Measurements from ENCODE around the gene SVIL.
A peak's percentile ranks its signal among the peaks of the same experiment; 100 is the strongest.

Gene SVIL

GRCh38 chr10:29634764-29635625 lies at the start of gene SVIL:
SVIL (minus strand) TSS chr10:29634971; CDS start chr10:29555058, 79,913 bp downstream.
- no peak for DNase-seq

DNA sequence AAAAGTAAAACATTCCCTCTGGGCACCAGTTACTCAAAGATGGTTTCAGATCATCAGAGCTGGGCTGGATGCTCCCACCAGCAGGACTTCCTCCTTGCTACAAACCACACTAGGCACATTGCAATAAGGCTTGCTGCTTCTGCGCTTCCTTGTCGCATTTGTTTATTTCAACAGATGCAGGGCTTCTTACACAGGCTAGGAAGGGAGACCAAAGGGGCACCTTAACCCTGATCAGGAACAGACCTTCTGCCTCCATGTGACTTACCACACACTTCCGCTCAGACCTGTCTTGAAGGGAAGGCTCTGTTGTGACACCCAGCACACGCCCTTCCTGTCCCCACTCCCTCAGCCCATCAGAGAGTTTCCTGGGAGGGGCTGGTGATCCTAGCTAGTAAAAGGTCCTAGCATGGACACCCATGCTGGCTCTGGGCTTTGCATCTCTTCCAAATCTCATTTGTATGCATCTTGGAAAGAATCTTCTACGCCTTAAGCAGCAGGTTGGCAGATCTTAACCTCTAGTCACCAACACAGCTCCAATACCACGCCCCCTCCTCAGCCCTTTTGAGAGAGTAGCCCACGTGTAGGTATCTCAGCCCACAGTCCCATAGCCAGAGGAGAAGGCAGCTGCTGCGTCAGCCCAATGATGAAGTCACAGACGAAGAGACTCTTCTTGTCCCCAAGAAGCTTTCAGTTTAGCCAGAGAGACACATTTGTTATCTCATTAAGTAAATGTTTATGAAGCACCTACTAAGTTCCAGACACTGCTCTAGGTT lies 47.1 kb upstream of the SVIL start:
- peak; percentile 28 to 40 for DNase-seq

DNA sequence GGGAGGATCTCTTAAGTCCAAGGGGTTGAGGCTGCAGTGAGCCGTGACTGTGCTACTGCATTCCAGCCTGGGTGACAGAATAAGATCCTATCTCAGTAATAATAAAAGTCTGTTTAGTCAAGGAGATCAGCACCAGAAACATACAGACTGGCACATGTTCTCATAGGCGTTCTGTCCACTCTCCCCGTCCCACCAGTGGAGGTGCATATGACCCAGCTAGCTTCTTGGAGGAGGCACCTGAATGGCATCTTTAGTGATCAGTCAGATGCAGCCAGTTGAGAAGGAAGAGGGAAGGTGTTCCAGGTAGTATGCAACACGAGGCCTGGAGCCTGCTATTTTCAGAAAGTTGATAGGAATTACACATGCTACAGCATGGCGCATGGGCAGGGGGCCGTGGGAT lies 45.3 kb upstream of the SVIL start:
- no peak for DNase-seq

DNA sequence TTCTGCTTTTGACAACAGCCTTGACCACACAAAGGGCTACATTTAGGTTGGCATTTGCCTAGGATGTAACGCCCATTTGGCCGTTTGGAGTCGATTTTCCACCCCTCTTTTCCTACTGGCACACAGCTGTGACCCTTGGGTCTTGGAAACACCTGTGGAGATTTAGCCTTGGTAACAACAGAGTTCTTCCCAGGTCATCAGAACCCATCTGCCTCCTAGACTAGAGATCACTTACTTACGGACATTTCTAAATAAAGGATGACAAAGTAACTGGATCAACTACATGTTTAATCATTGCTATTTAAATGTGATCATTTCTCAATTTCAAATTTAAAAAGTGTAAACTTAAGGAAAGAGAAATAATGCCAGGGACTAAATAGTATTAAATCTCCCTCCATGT lies 42.0 kb upstream of the SVIL start:
- DNase-seq, result no peak

DNA sequence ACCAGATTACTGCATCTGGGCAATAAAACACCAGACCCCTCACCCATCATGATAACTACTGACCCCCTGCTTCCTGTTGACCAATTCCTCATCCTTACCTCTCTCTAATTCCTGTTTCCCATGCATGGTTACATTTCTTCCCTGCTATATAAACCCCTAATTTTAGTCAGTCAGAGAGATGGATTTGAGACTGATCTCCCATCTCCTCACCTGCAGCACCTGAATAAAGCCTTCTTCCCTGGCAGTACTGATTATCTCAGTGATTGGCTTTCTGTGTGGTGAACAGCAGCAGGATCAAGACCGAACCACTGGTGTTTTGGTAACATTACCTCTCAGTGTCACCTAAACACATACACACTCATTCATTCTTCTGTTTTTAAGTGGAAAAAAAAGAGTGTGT lies 41.2 kb upstream of the SVIL start:
- no peak for DNase-seq

DNA sequence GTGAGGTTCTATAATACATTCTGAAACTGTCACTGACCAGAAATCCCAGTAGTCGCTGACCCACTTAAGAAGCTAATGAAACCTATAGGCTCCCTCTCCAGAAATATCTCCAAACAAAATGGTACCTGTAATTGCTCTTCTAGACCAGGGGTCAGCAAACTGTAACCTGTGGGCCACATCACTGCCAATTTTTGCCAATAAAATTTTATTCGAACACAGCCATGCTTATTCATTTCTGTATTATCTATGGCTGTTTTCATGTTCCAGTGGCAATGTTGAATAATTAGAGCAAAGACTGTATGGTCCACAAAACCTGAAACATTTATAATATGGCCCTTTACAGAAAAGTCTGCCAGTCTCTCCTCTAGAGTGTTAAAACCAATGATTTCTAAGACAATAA lies 37.2 kb upstream of the SVIL start:
- DNase-seq, result no peak

DNA sequence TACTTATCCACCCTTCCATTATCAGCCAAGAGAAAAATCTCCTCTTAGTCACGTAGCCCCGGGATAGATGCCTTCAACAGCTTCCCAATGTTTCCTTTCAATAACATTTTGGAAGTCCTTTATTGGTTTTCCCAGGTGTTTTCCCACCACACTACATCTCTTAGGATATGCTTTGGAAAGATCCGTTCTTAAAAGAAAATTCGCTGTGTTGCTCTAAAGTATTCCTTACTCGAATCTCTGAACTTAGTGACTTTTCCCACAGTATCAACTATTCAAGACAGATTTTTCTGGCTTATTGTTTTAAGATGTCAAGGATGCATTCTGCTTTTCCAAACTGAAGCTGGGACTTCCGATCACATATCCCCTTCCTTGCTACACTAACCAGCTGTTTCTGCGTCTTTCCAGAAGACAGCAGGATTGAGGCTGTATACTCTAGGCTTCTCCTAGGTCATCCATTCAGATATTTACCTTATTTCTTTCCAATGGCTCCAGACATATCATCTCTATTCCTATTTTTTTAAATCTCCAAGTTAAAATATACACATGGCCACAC lies 36.5 kb upstream of the SVIL start:
- DNase-seq, result no peak

DNA sequence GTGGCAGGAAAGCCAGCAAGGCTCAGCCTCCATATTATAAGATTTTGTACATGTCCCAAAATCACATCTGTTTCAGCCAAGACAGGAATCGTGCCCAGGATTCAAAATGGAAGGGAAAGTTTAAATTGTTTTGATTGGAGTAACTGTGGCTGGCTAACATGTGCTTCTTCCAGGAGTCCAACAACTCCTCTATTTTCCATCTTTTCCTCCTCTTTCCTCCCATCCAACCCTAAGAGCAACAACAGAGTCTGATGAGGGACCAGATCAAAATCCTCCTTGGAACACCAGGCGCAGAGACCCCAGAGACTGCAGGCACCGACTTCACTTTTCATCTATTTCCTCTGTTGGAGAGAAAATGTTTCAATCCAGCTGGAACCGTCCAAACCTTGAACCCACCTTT lies 36.0 kb upstream of the SVIL start:
- DNase-seq, result no peak

- DNase-seq, result no peak
Observed at GRCh38 chr10:29669149-29669548, 34.4 kb upstream of the SVIL start.

DNA sequence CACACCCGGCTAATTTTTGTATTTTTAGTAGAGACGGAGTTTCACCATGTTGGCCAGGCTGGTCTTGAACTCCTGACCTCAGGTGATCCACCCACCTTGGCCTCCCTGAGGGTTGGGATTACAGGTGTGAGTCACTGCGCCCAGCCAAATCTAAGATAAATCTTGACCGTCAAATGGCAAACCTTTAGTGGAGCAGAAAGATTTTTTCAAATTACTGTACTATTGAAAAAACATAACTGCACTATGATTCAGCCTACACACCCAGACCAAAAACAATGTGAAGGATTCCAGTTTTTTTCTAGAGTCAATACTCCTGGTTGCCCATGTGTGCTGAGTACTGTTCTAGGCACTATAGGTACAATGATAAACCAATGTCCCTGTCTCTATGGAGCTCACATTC lies 33.9 kb upstream of the SVIL start:
- no peak for DNase-seq

GRCh38 chr10:29667191-29667590 lies 32.4 kb upstream of the SVIL start:
- no peak for DNase-seq

- no peak for DNase-seq
Observed at GRCh38 chr10:29666201-29666600, 31.4 kb upstream of the SVIL start.

GRCh38 chr10:29663718-29664117 lies 28.9 kb upstream of the SVIL start:
- no peak for DNase-seq

- peak; percentile 53 to 66 for DNase-seq
Observed at GRCh38 chr10:29658984-29659965, 24.5 kb upstream of the SVIL start.

DNA sequence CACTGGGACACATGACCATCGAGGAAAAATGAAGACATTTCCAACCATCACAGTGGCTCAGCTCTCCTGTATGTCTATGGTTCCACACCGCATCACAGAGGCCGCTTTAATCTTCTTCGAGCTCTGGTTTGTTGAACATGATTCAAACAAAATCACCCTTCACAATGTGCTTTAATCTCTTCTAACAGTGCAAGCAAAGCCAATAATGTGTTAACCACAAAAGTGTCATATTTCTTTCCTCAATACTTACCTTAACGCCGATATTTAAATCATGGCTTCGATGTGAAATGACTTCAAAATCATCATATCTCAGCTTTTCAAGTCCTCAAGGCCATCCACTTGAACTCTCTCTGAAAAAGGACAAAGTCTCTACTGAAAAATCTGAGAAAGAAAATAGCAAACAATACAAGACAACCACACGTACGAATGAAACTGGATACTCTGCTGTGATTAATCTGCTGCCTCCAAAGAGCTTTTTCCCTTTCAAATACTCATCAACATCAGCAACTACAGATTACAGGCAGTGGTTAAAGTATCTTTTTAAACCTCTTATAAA lies 23.0 kb upstream of the SVIL start:
- no peak for DNase-seq

DNA sequence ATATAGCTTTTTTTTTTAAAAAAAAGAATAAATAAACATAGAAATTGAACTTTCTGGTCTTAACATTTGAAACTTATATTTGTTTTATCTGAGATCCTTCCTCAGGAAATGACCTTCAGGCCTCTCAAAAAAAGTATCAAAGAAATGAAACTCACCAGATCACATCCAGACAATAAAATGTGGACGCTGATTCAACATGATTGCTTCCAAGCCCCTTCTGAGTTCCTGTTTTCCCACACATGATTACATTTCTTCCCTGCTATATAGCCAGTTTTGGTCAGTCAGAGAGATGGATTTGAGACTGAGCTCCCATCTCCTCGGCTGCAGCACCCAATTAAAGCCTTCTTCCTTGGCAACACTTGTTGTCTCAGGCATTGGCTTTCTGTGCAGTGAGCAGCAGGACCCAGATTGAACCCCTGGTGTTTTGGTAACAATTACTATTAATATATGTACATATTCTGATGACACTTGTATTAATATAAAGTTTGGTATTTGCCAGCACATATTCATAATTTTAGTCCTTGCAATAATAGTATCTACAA lies 21.8 kb upstream of the SVIL start:
- DNase-seq, result no peak

DNA sequence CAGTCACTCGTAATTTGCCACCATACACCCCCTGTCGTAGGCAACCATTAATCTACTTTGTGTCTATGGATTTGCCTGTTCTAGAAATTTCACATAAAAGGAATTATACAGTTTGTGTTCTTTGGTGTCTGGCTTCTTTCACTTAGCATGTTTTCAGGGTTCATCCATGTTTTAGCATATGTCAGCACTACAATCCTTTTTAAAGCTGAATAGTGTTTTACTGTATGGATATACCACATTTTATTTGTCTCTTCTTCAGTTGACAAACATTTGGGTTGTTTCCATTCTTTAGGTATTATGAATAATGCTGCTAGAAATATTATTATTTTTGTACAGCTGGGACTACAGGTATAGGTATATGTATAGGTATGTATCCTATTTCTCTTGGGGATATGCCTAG lies 17.4 kb upstream of the SVIL start:
- DNase-seq, result no peak

- DNase-seq, result no peak
Observed at GRCh38 chr10:29651767-29652166, 17.0 kb upstream of the SVIL start.

- no peak for DNase-seq
Observed at GRCh38 chr10:29650552-29650944, 15.8 kb upstream of the SVIL start.

DNA sequence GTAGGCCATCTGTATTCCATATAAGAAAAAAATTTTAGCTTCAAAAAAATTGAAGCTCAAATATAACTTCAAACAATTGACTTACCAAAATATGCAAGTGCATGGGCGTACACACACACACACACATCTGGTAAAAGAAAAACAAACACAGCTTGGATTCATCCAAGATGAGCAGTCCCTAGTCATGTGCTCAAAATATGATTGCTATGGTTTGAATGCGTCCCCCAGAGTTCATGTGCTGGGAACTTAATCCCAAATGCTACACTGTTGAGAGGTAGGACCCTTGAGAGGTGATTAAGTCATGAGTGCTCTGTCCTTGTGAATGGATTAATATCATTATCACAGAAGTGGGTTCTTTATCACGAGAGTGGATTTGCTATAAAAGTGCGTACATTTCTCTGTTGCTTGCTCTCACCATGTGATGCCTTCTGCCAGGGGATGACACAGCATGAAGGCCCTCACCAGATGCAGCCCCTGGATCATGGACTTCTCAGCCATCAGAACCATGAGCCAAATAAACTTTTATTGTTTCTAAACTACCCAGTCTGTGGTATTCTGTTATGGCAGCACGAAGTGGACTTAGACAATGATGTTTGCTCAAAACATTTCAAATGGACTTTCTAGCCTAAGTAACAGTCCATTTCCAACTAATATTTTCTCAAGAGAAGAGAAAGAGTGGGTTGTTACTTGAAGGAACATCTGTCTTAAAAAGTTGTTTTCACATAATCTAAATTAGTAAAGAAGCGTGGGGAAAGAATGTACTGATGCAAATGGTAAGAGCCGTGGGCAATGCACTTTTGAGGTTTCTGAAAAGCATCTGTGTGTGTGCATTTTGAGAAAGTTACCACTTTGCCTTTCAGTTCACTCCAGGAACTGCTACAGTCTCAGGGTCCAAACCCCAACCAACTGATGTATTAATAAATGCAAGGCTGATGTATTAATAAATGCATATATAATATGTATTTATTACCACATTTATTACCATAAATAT lies 15.1 kb upstream of the SVIL start:
- DNase-seq, result no peak

- DNase-seq, result no peak
Observed at GRCh38 chr10:29648983-29649268, 14.2 kb upstream of the SVIL start.

All from activated CD4-positive, alpha-beta T cell treated with anti-CD3 and anti-CD28 coated beads, Interleukin-2, amount 50 U/mL, for 48 hours (primary cell).